Measurements from ENCODE around the gene LYRM4. TPM values are rescaled to one million over a fixed set of nuclear protein-coding genes. Genes with fewer than 3 reads are reported as not detected.
A peak's percentile ranks its signal among the peaks of the same experiment; 100 is the strongest.

The LYRM4 gene
- total and polyA plus RNA-seq, 9 of the 15 experiments (the other 6 are each of a cell fraction or from before 2014, with no cell fraction given): 24.2 to 69.4 (median 41.8) TPM

- TF ChIP-seq HIVEP1 (CRISPR knock-in tag; IDR thresholded peaks at IDR 0.05) (no peak), RREB1 (CRISPR knock-in tag; IDR thresholded peaks at IDR 0.05) (no peak), CREB5 (CRISPR knock-in tag; IDR thresholded peaks at IDR 0.05) (no peak), TBL1XR1 (IDR thresholded peaks at IDR 0.05; ENCODE audit: low read length in 2 of 2) (no peak), TAF9B (IDR thresholded peaks at IDR 0.05; ENCODE audit: partially characterized antibody) (no peak), PHF20 (IDR thresholded peaks at IDR 0.05; ENCODE audit: partially characterized antibody) (no peak), TAL1 (IDR thresholded peaks at IDR 0.05) (peak; percentile 1; the same call in 1 of the 2 replicates), NFXL1 (CRISPR knock-in tag; IDR thresholded peaks at IDR 0.05) (no peak), ZNF280B (CRISPR knock-in tag; IDR thresholded peaks at IDR 0.05) (no peak), IRF1 (CRISPR knock-in tag; IDR thresholded peaks at IDR 0.05; ENCODE audit: borderline replicate concordance) (no peak), CTCF (IDR thresholded peaks at IDR 0.05 in 2 of 3, conservative IDR thresholded peaks at IDR 0.05 in 1 of 3; ENCODE audit: insufficient read depth in 2 of 3, low read depth in 1 of 3, low read length in 3 of 3) (no peak), ATF2 (CRISPR knock-in tag; IDR thresholded peaks at IDR 0.05) (no peak), GABPB2 (CRISPR knock-in tag; conservative IDR thresholded peaks at IDR 0.05) (no peak)
These were observed 41.6 kb upstream of the LYRM4 start (continued) for GRCh38 chr6:5302220-5302946.

All from K562 (cell line).